Measurements from ENCODE around the gene SRGAP3.

SRGAP3 gene

DNA sequence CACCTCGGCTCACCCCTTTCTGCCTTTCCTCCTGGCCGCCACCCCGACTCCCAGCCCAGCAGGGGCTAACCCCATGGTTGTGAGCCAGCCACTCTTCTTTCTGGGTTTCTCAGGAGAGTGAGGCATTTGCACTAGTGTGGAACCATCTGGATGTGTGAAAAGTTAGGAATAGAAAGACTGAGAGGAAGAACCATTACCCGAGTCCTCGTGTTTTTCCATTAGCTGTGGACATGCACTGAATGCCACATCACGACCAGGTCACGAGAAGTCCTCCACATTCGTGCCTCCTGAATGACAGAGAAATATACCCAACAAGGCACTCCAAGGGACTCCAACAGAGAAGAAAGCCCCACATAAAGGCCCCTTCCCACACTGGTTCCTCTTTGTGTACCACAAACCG lies 268.1 kb downstream of the SRGAP3 start:
- no peak for DNase-seq

DNA sequence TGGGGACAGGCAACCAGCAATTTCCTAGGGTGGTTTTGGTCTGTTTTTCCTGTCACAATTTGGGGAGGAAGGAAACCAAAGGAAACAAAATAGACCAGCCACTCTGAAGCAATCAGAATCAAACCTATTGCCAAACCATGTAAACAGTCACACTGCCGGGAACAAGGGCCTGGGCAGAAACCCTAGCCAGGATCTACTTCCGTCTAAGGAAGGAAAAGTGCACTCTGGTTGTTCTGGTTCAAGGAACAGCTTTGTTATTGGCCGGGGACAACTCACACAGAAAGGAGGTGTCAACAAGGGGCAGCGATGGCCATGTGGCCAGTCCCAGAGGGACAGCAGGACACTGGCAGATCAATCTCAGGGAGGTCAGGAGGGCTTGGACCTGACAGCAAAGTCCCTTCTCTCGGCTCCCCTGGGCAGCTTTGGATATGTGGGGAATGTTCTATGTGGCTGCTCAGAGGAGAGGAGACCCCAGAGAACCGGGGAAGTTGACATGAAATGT lies 268.6 kb downstream of the SRGAP3 start:
- peak; percentile 66 for DNase-seq

DNA sequence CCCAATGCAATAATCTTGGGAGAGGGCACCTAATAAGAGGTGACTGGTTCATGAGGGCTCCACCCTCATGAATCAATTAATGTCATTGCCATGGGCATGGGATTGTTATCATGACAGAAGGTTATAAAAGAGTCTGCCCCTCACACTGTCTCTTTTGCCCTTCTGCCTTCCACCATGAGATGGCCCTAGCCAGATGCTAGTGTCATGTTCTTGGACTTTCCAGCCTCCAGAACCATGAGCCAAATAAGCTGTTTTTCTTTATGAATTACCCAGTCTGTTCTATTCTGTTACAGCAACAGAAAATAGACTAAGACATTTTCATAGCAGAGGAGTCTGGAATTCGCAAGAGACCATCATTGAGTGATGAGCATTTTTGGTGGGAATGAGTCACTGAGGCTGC lies 270.2 kb downstream of the SRGAP3 start:
- DNase-seq, result no peak

DNA sequence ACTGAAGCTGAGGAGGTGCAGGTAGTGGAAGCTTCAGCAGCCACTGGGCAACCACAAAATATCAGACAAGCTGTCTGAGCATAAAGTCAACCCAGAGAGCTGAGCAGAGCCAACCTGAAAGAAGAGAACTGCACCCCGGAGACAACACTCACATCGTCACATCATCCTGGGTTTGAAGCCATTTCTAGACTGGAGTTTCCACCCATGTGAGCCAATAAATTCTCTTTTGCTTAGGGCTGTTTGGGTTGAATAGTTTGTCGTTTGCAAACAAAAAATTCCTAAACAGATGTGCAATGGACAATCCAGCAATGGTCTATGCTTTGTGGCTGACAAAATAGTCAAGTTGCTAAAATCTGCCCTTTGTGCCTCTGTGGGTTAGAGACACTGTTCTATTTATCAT lies 270.9 kb downstream of the SRGAP3 start:
- DNase-seq, result no peak

DNA sequence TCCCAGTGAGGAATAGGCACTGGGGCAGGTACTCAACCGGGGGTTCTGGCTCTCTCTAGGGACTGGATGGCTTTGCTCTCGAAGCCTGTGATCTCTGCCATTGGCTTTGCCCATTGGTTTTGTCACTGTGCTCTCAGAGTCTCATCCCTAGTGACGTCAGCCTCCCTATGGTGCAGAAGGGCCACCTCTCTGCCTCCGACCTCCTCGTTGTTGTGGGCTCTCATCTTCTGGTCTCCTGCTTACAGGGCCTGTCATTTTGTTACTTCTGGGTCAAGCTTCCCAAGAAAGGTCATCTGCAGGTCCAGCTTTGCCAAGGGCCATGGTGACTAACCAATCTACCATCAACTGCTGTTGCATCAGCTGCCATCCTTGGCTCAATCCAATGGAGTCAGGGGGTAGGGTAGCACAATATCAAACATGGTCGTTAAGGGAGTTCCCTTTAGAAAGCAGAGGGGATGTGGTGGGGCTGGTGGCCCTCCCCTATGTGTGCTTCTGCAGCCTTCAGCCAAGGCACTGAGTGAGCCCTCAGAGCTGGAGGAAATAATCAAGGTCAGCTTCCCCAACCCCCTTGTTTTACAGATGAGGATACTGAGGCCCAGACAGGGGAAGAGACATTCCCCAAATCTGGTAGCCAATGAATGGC lies 272.8 kb downstream of the SRGAP3 start:
- DNase-seq, result no peak

DNA sequence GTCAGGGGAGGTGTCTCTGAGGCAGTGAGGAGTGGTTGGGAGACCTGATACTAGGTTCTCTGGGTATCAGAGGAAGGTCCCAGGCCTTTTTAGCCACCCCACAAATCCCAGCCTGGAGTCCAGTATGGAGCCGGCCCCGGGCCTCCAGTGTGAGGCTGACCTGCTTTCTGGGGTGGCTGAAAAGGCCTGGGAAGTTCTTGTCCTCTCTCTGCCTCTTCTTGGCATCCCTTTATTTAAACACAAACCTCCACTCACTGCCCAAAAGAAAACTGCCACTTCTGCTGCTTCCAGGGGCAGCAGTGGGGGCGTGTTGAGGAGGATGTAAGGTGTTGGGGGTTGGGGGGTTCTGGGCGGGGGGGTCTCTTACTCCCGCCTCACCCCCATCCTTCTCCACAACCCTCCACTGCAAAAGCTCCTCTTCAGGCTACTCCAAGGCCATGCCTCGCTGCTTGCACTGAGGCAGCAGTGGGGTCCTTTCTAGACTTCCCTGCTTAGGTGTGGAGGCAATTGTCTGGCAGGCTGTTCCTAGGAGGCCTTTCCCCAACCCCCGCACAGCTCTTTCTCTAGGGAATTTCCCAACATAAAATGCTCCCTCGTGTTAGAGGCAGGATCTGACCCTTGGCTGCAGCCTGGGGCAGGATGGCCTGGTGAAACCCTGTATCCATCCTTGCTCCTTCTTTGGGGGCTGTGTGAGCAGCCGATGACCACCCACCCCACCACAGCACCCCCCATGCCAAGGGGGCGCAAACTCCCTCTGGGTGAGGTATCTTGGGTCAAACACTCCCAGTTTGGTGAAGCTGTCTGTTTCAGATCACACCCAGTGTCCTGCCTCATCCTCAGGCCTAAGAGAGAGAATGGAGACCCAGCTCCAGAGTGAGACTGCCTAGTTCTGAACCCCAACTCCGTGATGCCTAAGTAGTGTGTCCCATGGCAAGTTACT lies 274.1 kb downstream of the SRGAP3 start:
- no peak for DNase-seq

DNA sequence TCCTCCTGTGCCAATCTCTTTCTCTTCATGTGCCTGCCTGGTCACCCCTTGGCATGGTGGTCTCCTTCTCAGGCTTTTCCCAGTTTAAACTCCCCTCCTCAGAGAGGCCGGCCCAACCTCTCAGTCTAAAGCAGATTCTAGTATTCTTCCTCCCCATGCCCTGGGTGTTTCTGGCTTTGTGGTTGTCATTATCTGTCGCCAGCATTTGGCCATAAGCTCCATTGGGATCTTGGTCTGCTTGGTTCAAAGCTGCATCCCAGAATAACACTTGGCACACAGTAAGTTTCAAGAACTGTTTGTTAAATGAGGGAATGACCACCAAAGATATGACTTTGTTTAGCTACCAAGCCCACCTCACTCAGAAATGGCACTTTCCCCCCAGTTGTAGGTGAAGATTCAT lies 275.0 kb downstream of the SRGAP3 start:
- no peak for DNase-seq

DNA sequence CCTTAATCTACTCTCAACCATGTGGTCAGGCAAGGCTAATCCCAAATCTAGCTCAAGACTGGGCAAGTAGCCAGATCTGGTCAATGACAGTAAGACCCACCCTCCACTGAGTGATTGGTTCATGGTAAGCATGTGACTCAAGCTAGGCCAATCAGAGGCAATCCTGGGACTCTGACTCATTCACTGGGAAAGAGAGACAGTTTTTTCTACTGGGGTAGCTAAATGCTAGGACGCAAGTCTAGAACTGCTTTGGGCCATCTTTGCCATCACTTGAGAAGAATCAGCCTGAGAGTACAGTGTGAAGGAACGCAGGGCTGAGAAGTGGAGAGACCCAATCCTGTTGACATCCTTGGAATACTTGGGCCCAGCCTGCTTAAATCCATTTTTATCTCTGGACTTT lies 276.8 kb downstream of the SRGAP3 start:
- peak; percentile 45 for DNase-seq

DNA sequence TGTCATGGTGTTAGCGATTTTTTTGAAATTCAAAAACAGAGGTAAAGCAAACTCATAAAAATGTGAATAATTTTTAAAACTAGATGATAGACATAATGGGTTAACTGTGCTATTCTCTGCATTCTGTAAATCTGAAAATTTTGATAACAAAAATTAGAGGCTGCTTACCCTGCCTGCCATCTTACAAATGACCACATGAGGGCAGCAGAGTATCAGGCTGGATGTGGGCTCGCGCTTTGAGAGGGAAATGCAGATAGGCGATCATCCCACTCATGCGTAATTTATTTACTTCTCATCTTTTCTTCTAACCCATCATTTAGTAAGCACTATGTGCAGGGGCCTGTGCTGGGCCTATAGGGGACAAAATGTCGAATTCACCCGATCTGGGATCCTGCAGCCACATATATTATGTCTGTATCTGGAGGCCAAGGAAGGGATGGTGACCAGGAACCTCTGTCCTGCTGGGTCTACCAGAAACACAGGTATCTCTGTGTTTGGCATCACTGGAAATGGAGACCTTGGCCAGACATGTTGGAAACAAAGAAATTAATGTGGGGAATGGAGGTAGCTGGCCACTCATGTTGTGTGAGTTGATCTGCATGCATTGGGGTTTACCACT lies 278.4 kb downstream of the SRGAP3 start:
- DNase-seq, result peak; percentile 75

DNA sequence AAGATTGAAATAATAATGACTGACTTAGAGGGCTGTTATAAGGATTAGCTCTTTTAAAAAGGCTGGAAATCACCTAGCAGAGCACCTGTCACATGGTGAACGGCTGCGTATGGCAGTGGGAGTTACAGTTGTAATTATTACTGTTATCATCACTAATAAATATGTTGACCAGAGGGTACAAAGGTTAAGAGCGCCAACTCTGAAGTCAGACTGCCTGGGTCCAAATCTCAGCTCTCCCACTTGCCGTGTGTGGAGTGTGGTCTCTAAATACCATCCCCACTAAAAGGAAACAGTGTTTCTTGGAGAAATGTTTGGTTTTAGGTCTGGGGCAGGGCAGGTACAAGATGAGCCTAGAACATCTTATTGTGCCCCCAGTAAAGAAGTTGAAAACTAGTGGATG lies 280.2 kb downstream of the SRGAP3 start:
- DNase-seq, result no peak

DNA sequence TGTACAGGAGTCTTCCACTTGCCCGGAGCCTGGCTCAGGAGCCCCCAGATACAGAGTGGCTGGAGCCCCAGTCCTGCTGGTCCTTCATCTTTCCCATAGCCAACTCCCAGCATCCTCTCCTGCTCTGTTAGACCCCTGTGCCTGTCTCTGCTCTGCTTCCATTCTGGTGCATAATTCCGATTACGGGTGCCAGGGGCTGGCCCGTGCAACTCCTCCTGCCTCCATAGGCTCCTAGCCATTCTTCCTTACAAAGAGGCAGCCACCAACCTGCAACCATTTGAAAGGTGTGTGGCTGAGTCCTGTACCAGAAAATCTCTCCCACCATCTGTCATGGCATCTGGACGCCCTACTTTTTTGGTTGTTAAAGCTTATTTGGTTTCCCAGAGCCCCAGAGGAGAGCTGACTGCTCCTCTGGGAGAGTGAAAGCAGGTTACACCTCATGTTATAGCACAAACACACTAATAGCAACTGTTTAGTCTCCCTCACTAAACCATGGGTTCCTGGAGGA lies 281.0 kb downstream of the SRGAP3 start:
- no peak for DNase-seq

DNA sequence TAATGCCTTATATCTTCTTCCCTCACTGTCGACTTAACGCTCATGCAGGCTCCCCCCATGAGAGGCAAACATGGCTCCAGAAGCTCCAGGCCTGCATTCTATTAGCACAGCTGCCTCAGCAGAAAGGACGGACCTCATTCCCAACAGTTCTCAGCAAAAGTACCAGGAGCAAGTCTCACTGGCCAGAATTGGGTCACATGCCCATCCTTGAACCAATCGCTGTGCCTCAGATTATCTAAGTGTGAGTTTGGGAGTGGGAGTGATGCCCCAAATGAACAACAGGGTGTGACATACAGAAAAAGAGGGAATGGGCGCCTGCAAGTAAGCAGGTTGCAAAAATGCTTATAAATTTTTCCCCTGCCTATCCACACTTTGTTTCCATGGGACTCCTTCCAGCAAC lies 281.9 kb downstream of the SRGAP3 start:
- DNase-seq, result no peak

DNA sequence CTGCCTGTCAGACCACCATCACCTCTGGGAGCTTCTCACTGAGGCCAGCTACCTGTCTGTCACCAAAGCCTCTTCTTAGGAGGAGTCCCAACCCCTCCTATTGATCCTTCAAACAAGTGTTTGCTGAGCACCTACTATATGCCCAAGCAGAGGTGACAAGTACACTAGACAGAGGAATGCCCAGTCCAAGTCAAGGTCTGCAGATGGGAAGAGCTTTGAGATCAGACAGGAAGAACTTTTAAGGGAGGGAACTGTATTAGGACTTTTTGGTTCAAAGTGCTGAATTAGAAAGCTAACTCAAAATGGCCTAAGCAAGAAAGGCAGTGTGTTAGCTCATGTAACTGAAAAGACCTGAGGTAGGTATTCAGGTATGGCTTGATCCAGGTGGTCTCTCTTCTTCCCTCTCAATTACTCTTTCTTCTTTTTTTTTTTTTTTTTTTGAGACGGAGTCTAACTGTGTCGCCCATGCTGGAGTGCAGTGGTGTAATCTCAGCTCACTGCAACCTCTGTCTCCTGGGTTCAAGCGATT lies 282.6 kb downstream of the SRGAP3 start:
- DNase-seq, result no peak

DNA sequence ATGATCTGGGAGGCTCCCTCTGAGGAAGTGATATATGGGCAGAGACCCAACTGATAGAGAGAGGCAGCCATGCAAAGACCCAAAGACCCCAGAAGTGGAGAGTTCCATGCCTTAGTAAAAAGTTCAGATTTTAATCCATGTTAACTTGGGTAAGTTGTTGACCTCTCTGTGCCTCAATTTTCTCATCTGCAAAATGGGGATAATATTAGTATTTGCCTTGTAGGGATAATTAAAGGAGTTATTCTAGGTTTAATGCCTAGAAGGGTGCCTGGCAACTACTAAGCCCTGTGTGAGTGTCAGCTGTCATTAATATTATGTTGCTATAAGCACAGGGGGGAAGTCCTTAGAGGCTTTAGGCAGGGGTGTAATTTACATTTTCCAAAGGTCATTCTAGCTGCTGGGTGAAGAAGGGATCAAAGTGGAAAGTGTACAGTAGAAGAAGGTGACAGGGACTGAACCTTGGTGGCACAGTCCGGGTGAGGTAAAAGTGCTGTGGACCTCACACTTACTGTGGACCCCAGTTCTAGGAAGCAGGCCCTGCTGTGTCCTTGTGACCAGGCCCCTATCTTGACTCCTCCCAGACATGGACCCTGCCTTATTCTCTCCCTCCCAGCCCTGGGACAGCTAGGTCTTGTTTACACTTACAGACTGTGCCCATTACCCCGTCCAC lies 283.2 kb downstream of the SRGAP3 start:
- no peak for DNase-seq

DNA sequence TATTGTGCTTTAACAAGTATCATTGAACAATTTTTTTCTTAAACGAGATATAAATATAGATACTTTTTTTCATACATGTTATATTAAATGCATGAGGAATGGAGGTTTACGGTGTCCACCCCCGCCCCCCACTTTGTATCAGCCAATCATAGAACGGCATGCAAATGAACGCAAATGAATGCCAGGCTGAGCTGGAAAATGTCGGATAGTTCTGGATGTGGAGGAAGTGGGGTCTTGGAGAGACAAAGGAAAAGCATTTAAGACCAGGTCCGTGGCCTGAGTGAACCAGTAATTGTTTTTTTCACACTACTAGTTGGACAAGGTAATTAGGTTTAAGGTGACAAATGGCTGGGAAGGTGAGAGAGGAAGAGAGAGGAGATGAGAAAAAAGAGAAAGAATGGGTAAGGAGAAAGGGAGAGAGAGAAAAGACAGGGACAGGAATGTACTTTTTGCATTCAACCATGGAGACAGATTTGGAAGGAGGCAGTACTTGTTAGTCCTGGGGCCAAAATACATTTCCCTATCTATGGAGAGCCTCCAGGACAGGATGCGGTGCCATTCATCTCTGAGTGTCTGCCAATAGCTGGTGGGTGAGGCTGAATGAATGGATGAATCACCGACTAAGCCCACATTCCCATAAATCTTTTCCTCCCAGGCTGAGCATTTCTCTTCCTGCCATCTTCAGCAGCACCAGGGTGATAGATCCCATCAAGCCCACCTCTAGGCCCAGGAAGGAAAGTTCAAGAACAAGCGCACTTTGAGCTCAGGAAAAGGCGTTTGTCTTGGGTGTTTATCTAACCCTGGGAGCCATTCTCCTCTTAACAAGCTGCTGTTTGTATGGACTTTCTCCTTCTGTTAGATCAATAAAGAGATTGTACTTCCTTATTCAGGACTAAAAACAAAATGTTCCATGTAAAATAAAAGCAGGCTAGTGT lies 284.7 kb downstream of the SRGAP3 start:
- no peak for DNase-seq

DNA sequence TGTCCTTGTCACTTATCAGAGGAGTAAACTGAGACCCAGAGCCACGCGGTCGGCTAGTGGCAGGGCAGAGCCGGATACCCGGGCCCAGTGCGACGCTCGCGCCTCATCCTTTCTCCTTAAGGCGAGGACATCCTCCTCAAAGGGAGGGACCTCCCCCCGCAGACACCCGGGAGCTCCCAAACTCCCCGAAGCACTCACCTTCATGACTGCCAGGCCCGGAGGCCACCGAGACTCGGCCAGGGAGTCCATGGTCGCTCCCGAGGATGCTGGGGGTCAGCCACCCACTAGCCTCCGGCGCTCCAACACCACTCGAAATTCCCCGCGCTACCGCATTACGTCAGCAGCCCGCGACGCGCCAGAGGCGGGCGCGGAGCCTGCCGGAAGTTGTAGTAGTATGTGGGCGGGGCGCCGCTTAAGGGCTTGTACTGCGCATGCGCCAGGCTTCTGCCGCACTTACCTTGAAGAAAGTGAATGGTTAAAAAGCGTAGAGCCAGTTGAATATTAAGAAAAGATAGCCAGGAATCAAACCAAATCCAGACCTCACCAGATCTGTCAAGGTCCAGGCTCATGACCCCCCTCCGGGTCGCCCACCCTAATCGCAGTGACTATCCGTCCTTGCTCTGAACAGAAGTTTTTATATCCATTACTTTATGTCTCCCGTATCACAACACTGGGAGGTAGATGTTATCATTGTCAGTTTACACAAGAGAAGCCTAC lies 286.2 kb downstream of the SRGAP3 start, which contains the start of gene RAD18:
TSS of gene RAD18 (minus strand) at position 336 of the 717 bp plus-strand sequence. CDS start at position 249, 87 bp downstream.
- peak; percentile 97 for DNase-seq

DNA sequence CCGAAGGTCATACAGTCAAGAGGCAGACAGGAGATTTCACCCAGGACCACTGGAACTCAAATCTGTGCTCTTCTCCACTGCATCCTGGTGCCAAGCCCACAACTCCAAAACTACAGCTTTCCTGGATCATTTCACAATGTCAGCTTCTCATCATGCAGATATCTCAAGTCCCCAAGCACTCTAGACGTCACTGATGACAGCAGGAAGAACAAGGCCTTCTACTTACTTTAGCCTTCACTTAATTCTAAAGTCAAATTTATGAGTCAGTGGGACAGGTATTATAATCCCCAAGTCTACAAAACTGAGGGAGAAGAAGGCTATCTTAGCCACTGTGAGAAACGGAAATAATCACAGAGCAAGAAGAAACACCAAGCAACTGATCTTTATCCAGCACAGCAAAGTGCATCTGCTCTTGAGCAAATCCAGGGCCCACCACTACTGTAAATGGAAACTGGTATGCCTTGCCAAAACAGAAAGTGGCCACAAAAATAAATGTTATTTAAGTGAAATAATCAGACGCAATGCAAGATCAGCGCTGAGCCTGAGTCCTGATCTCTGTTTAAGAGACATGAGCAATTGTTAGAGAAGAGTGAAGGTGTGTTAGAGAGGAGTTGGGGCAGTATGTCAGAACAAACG lies 287.1 kb downstream of the SRGAP3 start:
- DNase-seq, result no peak

DNA sequence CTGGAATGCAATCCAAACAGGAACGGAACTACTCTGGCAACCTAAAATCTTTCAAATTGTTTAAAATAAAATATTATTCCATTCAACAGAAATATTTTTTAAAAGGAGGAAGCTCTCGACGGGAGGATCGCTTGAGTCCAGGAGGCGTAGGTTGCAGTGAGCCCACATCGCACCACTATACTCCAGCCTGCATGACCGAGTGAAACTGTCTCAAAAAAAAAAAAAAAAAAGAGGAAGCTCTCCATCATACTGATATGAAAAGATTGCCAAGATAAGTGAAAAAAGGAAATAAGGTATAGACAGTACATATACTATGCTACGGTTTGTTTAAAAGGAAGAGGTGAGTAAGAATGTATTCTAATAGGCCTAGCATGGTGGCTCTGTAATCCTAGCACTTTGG lies 289.8 kb downstream of the SRGAP3 start:
- peak; percentile 41 for DNase-seq

DNA sequence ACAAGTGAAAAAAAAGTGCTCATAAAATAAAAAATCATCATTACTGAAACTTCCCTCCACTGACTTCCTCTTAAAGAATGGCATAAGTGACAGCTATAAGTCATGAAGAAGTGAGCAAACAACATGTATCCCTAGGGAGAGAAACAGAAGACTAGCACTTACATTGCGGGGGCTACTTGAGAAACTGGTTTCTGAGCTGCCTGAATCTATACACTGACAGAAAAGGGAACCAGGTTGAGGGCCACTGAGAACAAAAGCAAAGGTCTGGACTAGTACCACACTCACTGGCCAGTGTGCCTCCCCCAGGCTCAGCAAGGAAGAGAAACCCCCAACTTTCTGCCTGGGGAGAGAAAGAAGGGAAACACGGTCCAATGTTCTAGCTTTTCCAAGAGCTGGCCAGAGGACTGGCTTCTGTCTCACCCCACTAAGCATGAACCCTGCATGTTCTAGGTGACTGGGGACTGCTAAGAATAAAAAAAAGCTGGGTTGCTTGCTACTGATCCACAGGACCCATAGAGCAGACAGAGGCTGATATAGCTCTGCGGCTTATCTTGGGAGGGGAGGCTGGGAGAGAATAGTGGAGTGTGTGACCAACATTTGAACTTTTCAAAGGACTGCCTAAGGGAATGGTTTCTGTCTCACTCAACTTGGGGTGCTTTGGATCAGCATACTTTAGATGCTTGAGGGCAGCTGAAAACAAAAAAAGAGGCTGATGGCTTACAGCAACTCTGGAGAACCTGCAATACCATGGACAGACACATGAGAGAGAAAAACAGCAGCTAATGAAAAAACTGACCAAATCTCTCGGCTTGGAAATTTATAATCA lies 294.3 kb downstream of the SRGAP3 start:
- peak; percentile 63 for DNase-seq
